Stomach (tissue), 9 donors: ENCODE measurements around the gene SMCP. TPM values are rescaled to one million over a fixed set of nuclear protein-coding genes. Genes with fewer than 3 reads are reported as not detected.

ENCODE experiments used
- DNase-seq, 2 donors: peaks; one replicate each; pipeline versions ENCODE4 v3.0.0 to v3.0.0-alpha.2; 2013 to 2019
- H3K27ac ChIP-seq, 5 donors: fragments of 200-600 bp in 4 of 5; sonication (generic) in 4 of 5; one replicate each; pipeline ENCODE4 v1.5.1; 2013 to 2019; ENCODE audit warnings: mild to moderate bottlenecking in 1 of 5, moderate library complexity in 1 of 5
- H3K27me3 ChIP-seq, 3 donors: fragments of 200-600 bp; sonication (generic); one replicate each; pipeline ENCODE4 v1.5.1; 2017 to 2019; ENCODE audit warnings: mixed run types in 1 of 3
- H3K36me3 ChIP-seq, 4 donors: fragments of 200-600 bp; sonication (generic); 1 replicate in 3 of 4; 2 replicates in 1 of 4; pipeline ENCODE4 v1.5.1; 2016 to 2019
- H3K4me1 ChIP-seq, 4 donors: fragments of 200-600 bp; sonication (generic); one replicate each; pipeline ENCODE4 v1.5.1; 2016 to 2019
- H3K4me3 ChIP-seq, 4 donors: fragments of 200-600 bp; sonication (generic) in 3 of 4; one replicate each; pipeline ENCODE4 v1.5.1; 2016 to 2019; ENCODE audit warnings: mild to moderate bottlenecking in 1 of 4
- H3K9me3 ChIP-seq, 4 donors: fragments of 200-600 bp; sonication (generic); one replicate each; pipeline ENCODE4 v1.5.1; 2016 to 2019
- CTCF ChIP-seq, 7 experiments: fragments of 450-650 bp in 4 of 7; fragments of 200-600 bp in 3 of 7; sonication (generic) in 3 of 7; IDR thresholded peaks; one replicate each; pipeline ENCODE4 v1.5.1; 2016 to 2019; ENCODE audit warnings: antibody characterized with exemption in 7 of 7, control low read depth in 2 of 7, mild to moderate bottlenecking in 1 of 7
- EP300 ChIP-seq: sonication (generic); formaldehyde crosslinking; IDR thresholded peaks from one replicate; pipeline ENCODE4 v1.6.1; 2017; ENCODE audit warnings: antibody characterized with exemption
- POLR2A ChIP-seq, 4 donors: fragments of 450-650 bp; IDR thresholded peaks; one replicate each; pipeline ENCODE4 v1.6.1; 2016; ENCODE audit warnings: antibody characterized with exemption in 4 of 4, control low read depth in 2 of 4, mild to moderate bottlenecking in 1 of 4, moderate library complexity in 1 of 4
- POLR2AphosphoS5 ChIP-seq, 3 donors: sonication (generic); formaldehyde crosslinking; IDR thresholded peaks; one replicate each; pipeline ENCODE4 v1.6.1; 2016; ENCODE audit warnings: antibody characterized with exemption in 3 of 3
- WGBS, 5 donors: extraction: QIAGEN DNeasy Blood & Tissue Kit in 3 of 5; methylation state at CpG; one replicate each; pipeline versions ENCODE4 v1.1.5 to v1.1.7; 2013 to 2018; 5-methylcytosine and 5-hydroxymethylcytosine counted together
- intact Hi-C: fragments of 100-400 bp; cut with DNase I; formaldehyde crosslinking; loops from one replicate; pipeline ENCODE4 v1.15.1; 2023; ENCODE audit warnings: low total_unique reads
- polyA plus RNA-seq, 3 donors: library from polyadenylated mRNA; stranded (reverse); fragments of 200-250 nt; gene quantifications; one replicate each; pipeline ENCODE4 v1.2.3, GENCODE V29; 2013
- total RNA-seq, 5 donors: library from RNA; depleted of rRNA; stranded (reverse); fragments of >200 nt; gene quantifications; one replicate each; pipeline versions ENCODE4 v1.1.0 to v1.2.3, GENCODE V29; 2014 to 2016
- donor health status: healthy with polysubstance abuse.
- donor health status: Bipolar disorder and iron deficiency.
- donor health status: healthy.

The SMCP gene
- total and polyA plus RNA-seq, 8 donors: not detected

- Histone ChIP-seq H3K27ac (no peak overlapping the region), H3K27me3 (no peaks in the 10 kb centered on the region), H3K4me3 (no peak overlapping the region), H3K36me3 (no peaks in the 10 kb centered on the region), H3K9me3 (no peaks in the 10 kb centered on the region), H3K4me1 (no peaks in the 10 kb centered on the region)
- TF ChIP-seq CTCF (IDR thresholded peaks at IDR 0.05): no peak
- TF ChIP-seq POLR2AphosphoS5 (IDR thresholded peaks at IDR 0.05): no peak
- 78 to 85% (median 81%) methylated on average over 4 of the region's 4 CpGs for WGBS, 5 donors
- DNase-seq: no peak
- intact Hi-C loops: no loop called here
These were observed 2.2 kb downstream of the SMCP start for GRCh38 chr1:152880316-152880715.

GRCh38 chr1:152880907-152881306 lies 2.8 kb downstream of the SMCP start:
- 55 to 86% (median 72%) methylated on average over 5 of the region's 5 CpGs for WGBS, 5 donors
- Histone ChIP-seq H3K4me3 (no peak overlapping the region), H3K36me3 (no peaks in the 10 kb centered on the region), H3K27ac (no peak overlapping the region), H3K27me3 (no peaks in the 10 kb centered on the region), H3K4me1 (no peaks in the 10 kb centered on the region), H3K9me3 (no peaks in the 10 kb centered on the region)
- DNase-seq: no peak
- intact Hi-C loops: no loop called here
- no peak for TF ChIP-seq POLR2A (IDR thresholded peaks at IDR 0.05)
- no peak for TF ChIP-seq CTCF (IDR thresholded peaks at IDR 0.05)
- no peak for TF ChIP-seq POLR2AphosphoS5 (IDR thresholded peaks at IDR 0.05)
- no peak for TF ChIP-seq EP300

GRCh38 chr1:152884085-152884484 lies 6.0 kb downstream of the SMCP start:
- H3K36me3 ChIP-seq: no peaks in the 10 kb centered on the region
- H3K27ac ChIP-seq: no peak overlapping the region
- no peaks in the 10 kb centered on the region for H3K9me3 ChIP-seq
- H3K4me3 ChIP-seq: no peak overlapping the region
- H3K4me1 ChIP-seq: no peaks in the 10 kb centered on the region
- intact Hi-C loops: no loop called here
- TF ChIP-seq POLR2A (IDR thresholded peaks at IDR 0.05) (no peak), EP300 (no peak), POLR2AphosphoS5 (IDR thresholded peaks at IDR 0.05) (no peak), CTCF (IDR thresholded peaks at IDR 0.05) (no peak)
- no peak for DNase-seq
- no peaks in the 10 kb centered on the region for H3K27me3 ChIP-seq

- Histone ChIP-seq H3K27ac (no peak overlapping the region), H3K4me1 (no peaks in the 10 kb centered on the region), H3K27me3 (no peaks in the 10 kb centered on the region), H3K36me3 (no peaks in the 10 kb centered on the region), H3K9me3 (peaks cover 0 to 4% (median 0%) of the 10 kb centered on the region in 4 donors), H3K4me3 (no peak overlapping the region)
- intact Hi-C loops: no loop called here
- 98 to 100% (median 100%) methylated on average over 1 of the region's 1 CpG for WGBS, 5 donors
- DNase-seq: no peak
- no peak for TF ChIP-seq EP300
- no peak for TF ChIP-seq POLR2AphosphoS5 (IDR thresholded peaks at IDR 0.05)
These were observed 6.4 kb downstream of the SMCP start for GRCh38 chr1:152884506-152884905.

- Histone ChIP-seq H3K27ac (no peak overlapping the region), H3K4me1 (no peaks in the 10 kb centered on the region), H3K4me3 (no peak overlapping the region), H3K36me3 (no peaks in the 10 kb centered on the region), H3K27me3 (no peaks in the 10 kb centered on the region), H3K9me3 (peaks cover 0 to 4% (median 0%) of the 10 kb centered on the region in 4 donors)
- WGBS, 5 donors: 63 to 76% (median 70%) methylated on average over 4 of the region's 4 CpGs
- TF ChIP-seq POLR2AphosphoS5 (IDR thresholded peaks at IDR 0.05) (no peak), EP300 (no peak), POLR2A (IDR thresholded peaks at IDR 0.05) (no peak), CTCF (IDR thresholded peaks at IDR 0.05) (no peak)
- no peak for DNase-seq
- intact Hi-C loops: no loop called here
These were observed 7.0 kb downstream of the SMCP start for GRCh38 chr1:152884966-152885624.
